DND-41 (cell line): Measurements from ENCODE around the gene ALDH2.

Source experiments
- CTCF ChIP-seq: IDR thresholded peaks from 2 replicates; pipeline ENCODE4 v1.5.1; 2012; ENCODE audit warnings: borderline replicate concordance, low read length, moderate library complexity, mild to moderate bottlenecking; ENCODE audit not compliant: poor library complexity, severe bottlenecking; ENCODE audit errors: extremely low read depth
- EZH2 ChIP-seq: IDR thresholded peaks from 3 replicates; pipeline ENCODE4 v1.6.1; 2012; ENCODE audit warnings: borderline replicate concordance, low read depth, mild to moderate bottlenecking, moderate library complexity, low read length, inconsistent platforms; ENCODE audit not compliant: severe bottlenecking

- TF ChIP-seq CTCF (no peak), EZH2 (no peak)
Observed at GRCh38 chr12:111783046-111783445, 16.3 kb downstream of the ALDH2 start.
